Measurements from ENCODE around the gene SYTL2. TPM values are rescaled to one million over a fixed set of nuclear protein-coding genes. Genes with fewer than 3 reads are reported as not detected.

The SYTL2 gene
- total and polyA plus RNA-seq, 2 experiments from 2014 or later: 3.4 to 7.2 TPM

DNA sequence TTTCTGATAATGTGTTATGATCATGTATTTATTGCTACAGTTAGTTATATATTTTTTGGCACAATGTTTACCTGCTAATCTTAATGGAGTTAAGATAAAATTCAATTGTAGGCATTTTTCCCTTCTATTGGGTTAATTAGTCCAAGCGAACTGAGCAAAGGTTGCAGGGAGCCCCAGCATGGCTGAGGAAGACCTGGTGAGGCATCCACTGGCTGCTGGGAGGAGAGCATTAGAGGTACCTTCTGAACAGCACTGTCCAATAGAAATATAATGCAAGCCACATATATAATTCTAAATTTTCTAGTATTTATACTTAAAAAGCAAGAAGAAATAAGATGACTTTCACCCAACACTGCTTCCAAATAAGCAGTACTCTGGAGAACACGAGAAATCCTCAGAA lies 163.9 kb downstream of the SYTL2 start (continued):
- TF ChIP-seq, protein P1, sequence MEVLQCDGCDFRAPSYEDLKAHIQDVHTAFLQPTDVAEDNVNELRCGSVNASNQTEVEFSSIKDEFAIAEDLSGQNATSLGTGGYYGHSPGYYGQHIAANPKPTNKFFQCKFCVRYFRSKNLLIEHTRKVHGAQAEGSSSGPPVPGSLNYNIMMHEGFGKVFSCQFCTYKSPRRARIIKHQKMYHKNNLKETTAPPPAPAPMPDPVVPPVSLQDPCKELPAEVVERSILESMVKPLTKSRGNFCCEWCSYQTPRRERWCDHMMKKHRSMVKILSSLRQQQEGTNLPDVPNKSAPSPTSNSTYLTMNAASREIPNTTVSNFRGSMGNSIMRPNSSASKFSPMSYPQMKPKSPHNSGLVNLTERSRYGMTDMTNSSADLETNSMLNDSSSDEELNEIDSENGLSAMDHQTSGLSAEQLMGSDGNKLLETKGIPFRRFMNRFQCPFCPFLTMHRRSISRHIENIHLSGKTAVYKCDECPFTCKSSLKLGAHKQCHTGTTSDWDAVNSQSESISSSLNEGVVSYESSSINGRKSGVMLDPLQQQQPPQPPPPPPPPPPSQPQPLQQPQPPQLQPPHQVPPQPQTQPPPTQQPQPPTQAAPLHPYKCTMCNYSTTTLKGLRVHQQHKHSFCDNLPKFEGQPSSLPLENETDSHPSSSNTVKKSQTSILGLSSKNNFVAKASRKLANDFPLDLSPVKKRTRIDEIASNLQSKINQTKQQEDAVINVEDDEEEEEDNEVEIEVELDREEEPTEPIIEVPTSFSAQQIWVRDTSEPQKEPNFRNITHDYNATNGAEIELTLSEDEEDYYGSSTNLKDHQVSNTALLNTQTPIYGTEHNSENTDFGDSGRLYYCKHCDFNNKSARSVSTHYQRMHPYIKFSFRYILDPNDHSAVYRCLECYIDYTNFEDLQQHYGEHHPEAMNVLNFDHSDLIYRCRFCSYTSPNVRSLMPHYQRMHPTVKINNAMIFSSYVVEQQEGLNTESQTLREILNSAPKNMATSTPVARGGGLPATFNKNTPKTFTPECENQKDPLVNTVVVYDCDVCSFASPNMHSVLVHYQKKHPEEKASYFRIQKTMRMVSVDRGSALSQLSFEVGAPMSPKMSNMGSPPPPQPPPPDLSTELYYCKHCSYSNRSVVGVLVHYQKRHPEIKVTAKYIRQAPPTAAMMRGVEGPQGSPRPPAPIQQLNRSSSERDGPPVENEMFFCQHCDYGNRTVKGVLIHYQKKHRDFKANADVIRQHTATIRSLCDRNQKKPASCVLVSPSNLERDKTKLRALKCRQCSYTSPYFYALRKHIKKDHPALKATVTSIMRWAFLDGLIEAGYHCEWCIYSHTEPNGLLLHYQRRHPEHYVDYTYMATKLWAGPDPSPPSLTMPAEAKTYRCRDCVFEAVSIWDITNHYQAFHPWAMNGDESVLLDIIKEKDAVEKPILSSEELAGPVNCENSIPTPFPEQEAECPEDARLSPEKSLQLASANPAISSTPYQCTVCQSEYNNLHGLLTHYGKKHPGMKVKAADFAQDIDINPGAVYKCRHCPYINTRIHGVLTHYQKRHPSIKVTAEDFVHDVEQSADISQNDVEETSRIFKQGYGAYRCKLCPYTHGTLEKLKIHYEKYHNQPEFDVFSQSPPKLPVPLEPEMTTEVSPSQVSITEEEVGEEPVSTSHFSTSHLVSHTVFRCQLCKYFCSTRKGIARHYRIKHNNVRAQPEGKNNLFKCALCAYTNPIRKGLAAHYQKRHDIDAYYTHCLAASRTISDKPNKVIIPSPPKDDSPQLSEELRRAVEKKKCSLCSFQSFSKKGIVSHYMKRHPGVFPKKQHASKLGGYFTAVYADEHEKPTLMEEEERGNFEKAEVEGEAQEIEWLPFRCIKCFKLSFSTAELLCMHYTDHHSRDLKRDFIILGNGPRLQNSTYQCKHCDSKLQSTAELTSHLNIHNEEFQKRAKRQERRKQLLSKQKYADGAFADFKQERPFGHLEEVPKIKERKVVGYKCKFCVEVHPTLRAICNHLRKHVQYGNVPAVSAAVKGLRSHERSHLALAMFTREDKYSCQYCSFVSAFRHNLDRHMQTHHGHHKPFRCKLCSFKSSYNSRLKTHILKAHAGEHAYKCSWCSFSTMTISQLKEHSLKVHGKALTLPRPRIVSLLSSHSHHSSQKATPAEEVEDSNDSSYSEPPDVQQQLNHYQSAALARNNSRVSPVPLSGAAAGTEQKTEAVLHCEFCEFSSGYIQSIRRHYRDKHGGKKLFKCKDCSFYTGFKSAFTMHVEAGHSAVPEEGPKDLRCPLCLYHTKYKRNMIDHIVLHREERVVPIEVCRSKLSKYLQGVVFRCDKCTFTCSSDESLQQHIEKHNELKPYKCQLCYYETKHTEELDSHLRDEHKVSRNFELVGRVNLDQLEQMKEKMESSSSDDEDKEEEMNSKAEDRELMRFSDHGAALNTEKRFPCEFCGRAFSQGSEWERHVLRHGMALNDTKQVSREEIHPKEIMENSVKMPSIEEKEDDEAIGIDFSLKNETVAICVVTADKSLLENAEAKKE (CRISPR knock-in tag; IDR thresholded peaks at IDR 0.05): no peak
- TF ChIP-seq EZH2 (IDR thresholded peaks at IDR 0.05; ENCODE audit: low read depth, unreplicated experiment) (no peak), JUNB (IDR thresholded peaks at IDR 0.05; ENCODE audit: unreplicated experiment) (no peak), NANOG (IDR thresholded peaks at IDR 0.05; ENCODE audit: borderline replicate concordance) (no peak)

Other genes starting within 250 kb of the SYTL2 start
- gene DLG2, start 183.8 kb downstream of the SYTL2 start, total RNA-seq (2014; rRNA removed; shearing (Covaris generic)): 14.4 and 19.8 TPM in 2 replicates
- gene DLG2, start 183.8 kb downstream of the SYTL2 start, polyA plus RNA-seq (2016; fragmentation: Nextera tagmentation; extraction: Ambion mirVana): 13.0 and 21.5 TPM in 2 replicates
- gene TMEM126B, start 182.5 kb downstream of the SYTL2 start, total RNA-seq (2014; rRNA removed; shearing (Covaris generic)): 93.0 and 96.1 TPM in 2 replicates
- gene TMEM126B, start 182.5 kb downstream of the SYTL2 start, polyA plus RNA-seq (2016; fragmentation: Nextera tagmentation; extraction: Ambion mirVana): 169 and 176 TPM in 2 replicates
- gene TMEM126A, start 163.2 kb downstream of the SYTL2 start, total RNA-seq (2014; rRNA removed; shearing (Covaris generic)): 24.7 and 29.5 TPM in 2 replicates
- gene TMEM126A, start 163.2 kb downstream of the SYTL2 start, polyA plus RNA-seq (2016; fragmentation: Nextera tagmentation; extraction: Ambion mirVana): 70.2 and 71.1 TPM in 2 replicates
- 64.3 and 82.2 TPM in 2 replicates for gene CREBZF, start 146.0 kb downstream of the SYTL2 start, total RNA-seq (2014; rRNA removed; shearing (Covaris generic))
- 32.3 and 34.8 TPM in 2 replicates for gene CREBZF, start 146.0 kb downstream of the SYTL2 start, polyA plus RNA-seq (2016; fragmentation: Nextera tagmentation; extraction: Ambion mirVana)
- 0.31 TPM in 1 of 2 replicates, not detected in the other for gene CCDC89, start 124.9 kb downstream of the SYTL2 start, total RNA-seq (2014; rRNA removed; shearing (Covaris generic))
- gene CCDC89, start 124.9 kb downstream of the SYTL2 start, polyA plus RNA-seq (2016; fragmentation: Nextera tagmentation; extraction: Ambion mirVana): not detected in 2 replicates
- not detected in 2 replicates for gene CCDC83, start 44.2 kb upstream of the SYTL2 start, total RNA-seq (2014; rRNA removed; shearing (Covaris generic))
- not detected in 2 replicates for gene CCDC83, start 44.2 kb upstream of the SYTL2 start, polyA plus RNA-seq (2016; fragmentation: Nextera tagmentation; extraction: Ambion mirVana)

Measured in GM23338 (cell line).